ENCODE data around the gene DOCK9. TPM values are rescaled to one million over a fixed set of nuclear protein-coding genes. Genes with fewer than 3 reads are reported as not detected.

Gene DOCK9
- polyA plus RNA-seq, 3 donors: 21.2 to 57.2 (median 36.4) TPM

DNA sequence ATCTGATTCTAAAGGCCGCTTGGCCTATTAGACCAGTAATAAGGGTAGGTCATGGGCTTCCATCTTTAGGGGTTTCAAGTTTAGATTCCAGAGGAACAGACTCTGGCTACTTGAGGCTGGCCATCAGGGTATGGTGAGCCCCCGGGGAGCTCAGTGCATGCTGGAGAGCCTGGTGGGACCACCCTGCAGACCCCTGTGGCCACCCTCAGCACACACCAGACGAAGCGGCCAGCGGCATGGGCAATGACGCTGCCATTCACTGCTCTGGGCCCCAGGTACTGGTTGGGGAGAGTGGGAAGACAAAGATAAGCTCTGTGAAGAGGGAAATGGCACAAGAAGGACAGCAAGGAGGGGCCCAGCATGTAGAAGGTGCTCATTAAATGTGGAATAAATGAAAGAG is 126.6 kb downstream of the DOCK9 start:
- 96 to 100% (median 99%) methylated on average over 6 of the region's 6 CpGs for WGBS, 3 donors
- no peak overlapping the region for H3K27ac ChIP-seq (ENCODE audit: low read depth, low read length)

DNA sequence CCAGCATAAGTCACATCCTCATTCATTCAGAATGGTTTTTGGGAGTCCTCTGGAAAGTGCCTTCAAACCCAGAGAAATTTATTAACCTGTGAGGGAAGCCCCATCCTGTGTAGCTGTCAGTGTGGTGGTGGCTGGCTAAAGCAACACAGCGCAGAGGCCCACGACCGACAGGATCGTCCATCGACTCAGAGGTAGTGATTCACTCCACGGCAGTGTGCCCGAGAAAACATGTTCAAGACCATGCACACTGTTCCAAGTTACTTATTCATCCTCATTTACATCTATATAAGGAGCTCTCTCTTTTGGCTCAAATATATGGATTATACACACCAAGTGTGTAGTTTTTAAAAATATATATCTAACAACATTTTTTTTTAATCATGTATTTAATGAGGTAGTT is 129.1 kb downstream of the DOCK9 start:
- WGBS, 3 donors: 93 to 96% (median 94%) methylated on average over 7 of the region's 7 CpGs
- H3K27ac ChIP-seq (ENCODE audit: low read depth, low read length): no peak overlapping the region

GRCh38 chr13:98847780-98848179 is 130.1 kb downstream of the DOCK9 start:
- no peak overlapping the region for H3K27ac ChIP-seq (ENCODE audit: low read depth, low read length)
- WGBS, 3 donors: 65 to 81% (median 79%) methylated on average over 5 of the region's 5 CpGs

DNA sequence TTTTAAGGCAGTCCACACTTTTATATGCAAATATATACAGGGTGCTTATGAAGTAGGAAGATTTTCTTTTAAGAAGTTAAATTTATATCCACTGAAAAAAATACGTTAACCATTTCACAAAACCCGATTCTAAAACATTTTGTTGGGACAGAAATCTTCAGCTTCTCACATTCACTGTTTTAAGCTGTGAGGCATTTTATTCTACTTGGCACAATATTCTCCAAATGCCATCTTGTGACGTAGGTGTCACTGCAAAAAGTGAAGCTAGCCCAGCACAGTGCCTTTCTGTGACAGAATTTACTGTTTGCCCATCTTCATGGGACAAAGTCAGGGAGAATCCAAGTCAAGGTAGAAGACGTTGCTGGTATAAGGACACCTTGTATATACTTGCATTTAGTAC is 130.9 kb downstream of the DOCK9 start:
- H3K27ac ChIP-seq (ENCODE audit: low read depth, low read length): no peak overlapping the region
- WGBS, 3 donors: 91 to 92% (median 91%) methylated on average over 4 of the region's 4 CpGs

GRCh38 chr13:98846521-98846920 is 131.3 kb downstream of the DOCK9 start:
- WGBS, 3 donors: 90 to 91% (median 90%) methylated on average over 5 of the region's 5 CpGs
- H3K27ac ChIP-seq (ENCODE audit: low read depth, low read length): no peak overlapping the region

- 80 to 89% (median 82%) methylated on average over 7 of the region's 7 CpGs for WGBS, 3 donors
- no peak overlapping the region for H3K27ac ChIP-seq (ENCODE audit: low read depth, low read length)
Observed at GRCh38 chr13:98845742-98846141, 132.1 kb downstream of the DOCK9 start.

DNA sequence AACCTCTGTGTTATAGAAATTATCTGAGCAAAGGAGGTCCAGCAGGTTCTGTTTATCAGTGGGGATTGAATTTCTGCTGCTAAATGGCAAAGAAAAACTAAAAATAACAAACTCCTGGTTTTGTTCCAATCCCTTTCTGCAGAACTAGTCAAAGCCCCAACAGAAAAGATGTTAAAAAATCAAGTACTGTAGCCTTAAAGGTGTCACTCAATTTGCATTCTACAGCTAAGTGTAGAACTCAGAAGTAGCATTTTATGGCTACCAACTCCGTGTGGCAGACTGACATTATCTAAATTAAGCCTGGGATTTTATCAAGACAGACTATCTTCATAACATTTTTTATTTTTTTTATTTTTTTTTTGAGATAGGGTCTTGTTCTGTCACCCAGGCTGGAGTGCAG is 133.8 kb downstream of the DOCK9 start:
- 80 to 98% (median 88%) methylated on average over 1 of the region's 1 CpG for WGBS, 3 donors

GRCh38 chr13:98843482-98843877 is 134.4 kb downstream of the DOCK9 start:
- no peak overlapping the region for H3K27ac ChIP-seq (ENCODE audit: low read depth, low read length)
- WGBS, 3 donors: 56 to 63% (median 57%) methylated on average over 3 of the region's 3 CpGs

More for the DNA sequence above, 133.8 kb downstream of the DOCK9 start:
- H3K27ac ChIP-seq (ENCODE audit: low read depth, low read length): no peak overlapping the region

DNA sequence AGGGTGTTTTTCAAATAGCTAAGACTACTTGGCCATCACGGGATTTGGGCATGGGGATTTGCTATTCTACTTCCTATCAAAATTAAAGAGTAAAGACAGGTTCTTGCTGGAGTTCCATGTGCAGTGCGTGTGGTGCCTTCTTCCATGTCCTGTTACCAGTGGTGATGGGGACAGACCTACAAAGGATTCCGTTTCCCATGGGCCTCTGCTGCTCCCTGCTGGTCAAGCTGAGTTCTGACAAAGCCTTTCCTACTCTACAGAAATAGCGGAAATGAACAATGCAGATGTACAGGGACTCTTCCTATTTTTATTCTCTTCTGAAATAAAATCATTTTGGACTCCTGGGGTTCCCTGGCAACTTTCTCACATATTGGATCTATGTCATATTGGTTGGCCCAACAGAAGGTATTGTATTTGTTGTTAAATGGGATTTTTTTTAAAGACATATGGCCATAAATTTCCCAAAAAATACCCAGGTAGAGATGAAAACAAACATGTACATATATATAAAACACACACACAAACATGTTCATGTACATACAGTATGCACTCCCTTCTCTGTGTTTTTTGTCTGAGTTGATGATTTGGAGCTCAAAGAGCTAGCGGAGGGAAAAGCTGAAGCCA is 134.9 kb downstream of the DOCK9 start:
- no peak overlapping the region for H3K27ac ChIP-seq (ENCODE audit: low read depth, low read length)
- WGBS, 3 donors: 33 to 40% (median 34%) methylated on average over 5 of the region's 5 CpGs

- no peak overlapping the region for H3K27ac ChIP-seq (ENCODE audit: low read depth, low read length)
- 79 to 95% (median 92%) methylated on average over 2 of the region's 2 CpGs for WGBS, 3 donors
Observed at GRCh38 chr13:98842070-98842469, 135.8 kb downstream of the DOCK9 start.

DNA sequence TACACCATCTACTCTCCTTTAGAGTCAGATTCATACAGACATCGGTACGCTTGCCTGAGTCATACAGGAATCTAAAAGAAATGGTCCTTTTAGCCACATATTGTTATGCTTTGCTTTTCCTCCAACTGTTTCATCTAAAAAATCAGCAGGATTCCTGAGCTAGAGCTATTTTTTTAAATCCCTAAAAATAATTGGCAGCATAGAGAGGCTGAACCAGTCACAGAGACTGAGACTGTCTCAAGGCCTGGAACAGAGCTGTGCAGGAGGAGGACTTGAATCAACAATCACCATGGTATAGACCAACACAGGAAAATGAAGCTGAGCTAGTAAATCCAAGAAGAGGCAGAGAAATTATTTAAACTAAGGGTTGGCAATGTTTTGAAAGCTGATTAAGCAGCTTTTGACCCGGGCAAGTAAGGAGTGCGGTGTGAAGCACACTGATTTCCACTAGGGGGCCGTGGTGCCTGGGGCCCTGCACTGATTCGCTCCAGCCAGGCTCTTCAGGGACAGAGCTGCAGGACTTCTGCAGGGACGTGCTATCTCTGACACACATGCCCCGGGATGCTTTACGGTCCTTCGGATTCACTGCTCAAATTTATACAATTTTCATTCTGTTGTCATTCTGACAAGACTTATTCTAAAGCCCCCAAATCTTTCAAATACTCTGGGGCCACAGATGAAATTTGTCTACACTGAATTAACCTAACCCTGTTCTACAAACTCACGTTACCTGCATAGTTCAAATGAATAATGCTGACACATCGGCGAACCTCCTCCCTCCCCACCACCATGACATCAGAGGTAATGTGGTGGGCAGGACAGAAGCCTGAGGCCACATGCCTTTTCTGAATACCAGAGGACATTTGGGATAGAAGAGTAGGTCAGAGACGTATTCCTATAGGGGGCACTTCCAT is 137.8 kb downstream of the DOCK9 start:
- no peak overlapping the region for H3K27ac ChIP-seq (ENCODE audit: low read depth, low read length)
- 41 to 42% (median 42%) methylated on average over 14 of the region's 14 CpGs for WGBS, 3 donors

- H3K27ac ChIP-seq (ENCODE audit: low read depth, low read length): no peak overlapping the region
- 96 to 99% (median 96%) methylated on average over 2 of the region's 2 CpGs for WGBS, 3 donors
Observed at GRCh38 chr13:98838776-98839175, 139.1 kb downstream of the DOCK9 start.

- H3K27ac ChIP-seq (ENCODE audit: low read depth, low read length): no peak overlapping the region
- WGBS, 3 donors: 71 to 98% (median 98%) methylated on average over 3 of the region's 3 CpGs
Observed at GRCh38 chr13:98837896-98838295, 140.0 kb downstream of the DOCK9 start.

- 34 to 96% (median 93%) methylated on average over 3 of the region's 3 CpGs for WGBS, 3 donors
- no peak overlapping the region for H3K27ac ChIP-seq (ENCODE audit: low read depth, low read length)
Observed at GRCh38 chr13:98835156-98835555, 142.7 kb downstream of the DOCK9 start.

- 77 to 84% (median 78%) methylated on average over 7 of the region's 7 CpGs for WGBS, 3 donors
Observed at GRCh38 chr13:98834254-98834960, 143.5 kb downstream of the DOCK9 start.

DNA sequence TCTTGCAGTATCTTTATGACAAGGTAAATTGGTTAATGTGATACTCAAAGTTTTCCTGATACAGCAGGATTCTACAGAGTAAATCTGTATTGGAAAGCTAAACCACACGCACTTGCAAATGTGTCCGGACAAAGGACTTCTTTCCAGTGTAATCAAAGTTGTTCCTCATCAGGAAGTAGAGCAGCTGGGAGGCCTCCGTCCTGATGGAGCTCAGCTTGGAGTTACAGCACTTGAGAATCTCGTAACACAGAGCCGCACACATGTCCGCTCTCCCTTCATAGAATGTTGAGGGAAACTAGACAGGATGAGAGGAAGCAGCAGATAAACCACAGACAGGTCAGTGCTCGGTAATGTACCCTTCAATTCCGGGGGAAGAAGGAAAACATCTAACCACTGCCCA is 146.6 kb downstream of the DOCK9 start:
- 80 to 92% (median 83%) methylated on average over 8 of the region's 8 CpGs for WGBS, 3 donors
- H3K27ac ChIP-seq (ENCODE audit: low read depth, low read length): no peak overlapping the region

More at GRCh38 chr13:98834254-98834960, 143.5 kb downstream of the DOCK9 start:
- no peak overlapping the region for H3K27ac ChIP-seq (ENCODE audit: low read depth, low read length)

- 66 to 97% (median 93%) methylated on average over 5 of the region's 5 CpGs for WGBS, 3 donors
- H3K27ac ChIP-seq (ENCODE audit: low read depth, low read length): no peak overlapping the region
Observed at GRCh38 chr13:98829541-98829940, 148.3 kb downstream of the DOCK9 start.

- H3K27ac ChIP-seq (ENCODE audit: low read depth, low read length): no peak overlapping the region
- WGBS, 3 donors: 69 to 100% (median 97%) methylated on average over 2 of the region's 2 CpGs
Observed at GRCh38 chr13:98828614-98829013, 149.2 kb downstream of the DOCK9 start.

DNA sequence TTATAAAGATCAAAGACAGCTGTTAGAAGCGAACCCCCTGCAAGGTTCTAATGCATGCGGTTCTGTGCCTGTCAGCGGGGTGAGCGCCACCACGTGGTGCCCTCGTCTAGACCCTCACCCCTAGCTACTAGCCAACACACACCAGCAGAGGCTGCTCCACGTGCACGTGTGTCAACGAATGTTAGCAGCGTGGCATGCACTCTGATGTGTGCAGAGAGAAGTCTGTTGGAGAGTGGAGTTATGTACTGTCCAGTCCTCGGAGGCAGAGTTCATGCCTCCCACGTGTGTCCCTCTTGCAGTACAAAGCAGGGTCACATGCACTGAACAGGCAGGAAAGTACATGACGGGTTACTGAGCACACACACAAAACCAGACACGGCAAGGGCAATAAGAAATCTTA is 150.4 kb downstream of the DOCK9 start:
- no peak overlapping the region for H3K27ac ChIP-seq (ENCODE audit: low read depth, low read length)
- 79 to 87% (median 85%) methylated on average over 14 of the region's 14 CpGs for WGBS, 3 donors
